Measurements from ENCODE around the gene MALAT1. TPM values are rescaled to one million over a fixed set of nuclear protein-coding genes. Genes with fewer than 3 reads are reported as not detected.

Gene MALAT1
- total RNA-seq, 1 experiment from 2014 or later = 6,000 TPM

- ChIA-PET POLR2A (no interaction called here), CTCF (no interaction called here), RAD21 (ENCODE audit: low non-redundant PET in 1 of 2, low total read pairs in 2 of 2, uncharacterized antibody in 2 of 2, unreplicated experiment in 2 of 2) (no interaction called here)
- Histone ChIP-seq H3K4me3 (replicated peaks in 1 of 2; ENCODE audit: low read depth in 1 of 2, low read length in 2 of 2) (no peak overlapping the region), H2AFZ (ENCODE audit: low read depth, low read length, poor library complexity, severe bottlenecking) (no peak overlapping the region), H3K9me2 (ENCODE audit: insufficient read depth) (no peaks in the 10 kb centered on the region), H3K27ac (ENCODE audit: low read depth, low read length) (no peak overlapping the region; the same call in 1 of the 2 replicates), H4K20me1 (ENCODE audit: insufficient read depth) (no peaks in the 10 kb centered on the region), H3K4me2 (ENCODE audit: low read length) (no peak overlapping the region), H3K79me2 (ENCODE audit: insufficient read depth, low read length) (peaks cover 24% of the 10 kb centered on the region), H3K9ac (ENCODE audit: low read length) (no peak overlapping the region), H3K36me3 (ENCODE audit: control insufficient read depth in 1 of 2, insufficient read depth in 2 of 2, low read length in 2 of 2) (peaks cover 7 to 29% of the 10 kb centered on the region in 2 experiments; a peak in 3 of 4 replicates), H3K9me3 (ENCODE audit: control insufficient read depth in 1 of 2, insufficient read depth in 1 of 2, low read depth in 1 of 2, low read length in 2 of 2) (no peaks in the 10 kb centered on the region), H3K27me3 (ENCODE audit: insufficient read depth, low read length) (no peaks in the 10 kb centered on the region), H3K4me1 (ENCODE audit: control insufficient read depth in 1 of 2, insufficient read depth in 2 of 2, low read length in 2 of 2) (peaks cover 6 to 19% of the 10 kb centered on the region in 2 experiments; a peak in 3 of 4 replicates)
- no peak for ATAC-seq
- TF ChIP-seq ZBTB33 (IDR thresholded peaks at IDR 0.05; ENCODE audit: extremely low read depth, insufficient replicate concordance, low read length) (no peak), SP1 (IDR thresholded peaks at IDR 0.05; ENCODE audit: low read depth) (no peak), YY1 (IDR thresholded peaks at IDR 0.05; ENCODE audit: extremely low read depth, insufficient replicate concordance, low read depth, low read length) (no peak), POLR2A (IDR thresholded peaks at IDR 0.05; ENCODE audit: borderline replicate concordance, extremely low read depth, insufficient read depth, insufficient read length) (no peak), ZFX (IDR thresholded peaks at IDR 0.05) (no peak), EZH2 (IDR thresholded peaks at IDR 0.05) (no peak), RAD21 (IDR thresholded peaks at IDR 0.05; ENCODE audit: low read depth) (no peak), SRF (IDR thresholded peaks at IDR 0.05; ENCODE audit: low read depth) (no peak), CTCF (IDR thresholded peaks at IDR 0.05 in 2 of 3, conservative IDR thresholded peaks at IDR 0.05 in 1 of 3; ENCODE audit: borderline replicate concordance in 1 of 3, insufficient read depth in 1 of 3, low read depth in 2 of 3, low read length in 2 of 3) (no peak), EGR1 (IDR thresholded peaks at IDR 0.05; ENCODE audit: low read depth) (no peak)
- no peak for DNase-seq (ENCODE audit: low read depth, low spot score)
- intact Hi-C loops (cut with micrococcal nuclease) = no loop called here
- no TSS peak for BruUV-seq (replicated peaks)
These were observed 36.3 kb downstream of the MALAT1 start for GRCh38 chr11:65535102-65535501.

Data from HCT116 (cell line).